Astrocyte of the hippocampus (primary cell): ENCODE measurements around the gene DDX43.
"Not testable (repeated sequence)": the region's sequence is repeated elsewhere in the genome, so short reads cannot be mapped to it uniquely, and the experiment has no call there.

Source experiments
- DNase-seq: peaks from one replicate; pipeline ENCODE4 v3.0.0; 2011; ENCODE audit warnings: low read depth, low spot score

The DDX43 gene

GRCh38 chr6:73394577-73395354 is at the start of gene DDX43:
Gene DDX43, plus strand, starts transcription at chr6:73394828. Its CDS starts 78 bp downstream, at chr6:73394906.
- DNase-seq = no peak

- DNase-seq = no peak
Observed at GRCh38 chr6:73348550-73349204, 46.0 kb upstream of the DDX43 start.

DNA sequence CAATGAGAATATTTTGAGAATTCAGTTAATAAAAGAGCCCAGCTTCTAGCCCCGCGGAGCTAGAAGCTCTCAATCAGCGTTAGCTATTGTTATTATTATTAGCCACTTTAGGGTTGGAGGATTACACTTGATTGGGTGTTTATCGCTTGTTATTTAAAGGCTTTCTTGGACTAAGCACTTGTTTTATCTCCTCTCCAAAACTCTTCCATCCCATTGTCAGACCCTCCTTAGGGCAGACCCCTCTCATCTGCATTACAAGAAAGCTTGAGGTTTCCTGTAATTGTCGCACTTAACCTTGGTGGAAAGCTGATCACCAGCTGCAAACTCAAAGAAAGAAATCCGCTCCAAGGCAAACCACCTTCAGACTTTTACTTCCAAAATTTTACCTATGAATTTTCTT is 45.3 kb upstream of the DDX43 start:
- no peak for DNase-seq

DNA sequence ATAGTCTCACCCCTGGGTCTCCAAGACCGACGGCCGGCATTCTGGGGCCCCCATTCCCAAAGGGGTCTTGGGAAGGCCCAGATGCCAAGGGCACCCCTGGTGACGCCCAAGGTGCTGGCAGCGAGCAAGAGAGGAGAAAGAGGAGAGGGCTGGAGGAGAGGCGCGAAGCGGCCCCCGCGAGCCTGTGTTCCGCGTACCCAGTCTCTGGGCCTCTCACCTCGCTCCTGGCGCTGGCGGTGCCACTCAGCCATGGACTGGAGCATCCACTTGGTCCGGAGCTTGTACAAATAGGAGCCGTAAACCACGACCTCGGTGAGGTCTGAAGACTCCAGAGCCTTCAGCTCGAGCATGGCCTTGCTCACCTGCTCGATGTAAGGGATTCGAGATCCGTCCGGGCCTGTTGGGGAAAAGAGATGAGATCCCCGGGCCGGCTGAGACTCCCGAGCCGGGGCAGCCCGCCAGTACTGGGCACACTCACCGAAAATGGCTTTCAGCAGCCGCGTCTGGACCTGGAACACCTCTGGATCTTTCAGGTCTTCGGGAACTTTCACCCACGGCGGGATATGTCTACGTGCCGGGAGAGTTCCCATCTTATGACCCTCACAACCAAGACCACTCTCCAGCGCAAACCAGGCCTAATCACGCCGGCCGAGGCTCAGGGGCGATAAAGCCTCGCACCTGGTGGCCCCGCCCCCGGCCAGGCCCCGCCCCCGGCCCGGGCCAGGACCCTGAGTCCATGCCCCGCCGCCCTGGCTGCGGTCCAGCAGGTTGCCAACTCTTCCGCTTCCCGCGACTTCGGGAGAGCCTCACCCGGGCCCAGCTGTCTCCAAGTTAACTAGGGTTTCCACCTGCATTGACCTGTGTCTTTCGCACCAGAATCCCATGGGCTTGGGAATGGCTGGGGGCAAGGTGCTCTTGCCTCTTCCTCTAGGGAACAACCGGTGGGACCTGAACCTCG is 40.7 kb upstream of the DDX43 start, which contains the start of gene DPPA5:
DPPA5 (minus strand) TSS at position 641 of the 958 bp plus-strand sequence; CDS start at position 590, 51 bp downstream.
- DNase-seq = no peak

DNA sequence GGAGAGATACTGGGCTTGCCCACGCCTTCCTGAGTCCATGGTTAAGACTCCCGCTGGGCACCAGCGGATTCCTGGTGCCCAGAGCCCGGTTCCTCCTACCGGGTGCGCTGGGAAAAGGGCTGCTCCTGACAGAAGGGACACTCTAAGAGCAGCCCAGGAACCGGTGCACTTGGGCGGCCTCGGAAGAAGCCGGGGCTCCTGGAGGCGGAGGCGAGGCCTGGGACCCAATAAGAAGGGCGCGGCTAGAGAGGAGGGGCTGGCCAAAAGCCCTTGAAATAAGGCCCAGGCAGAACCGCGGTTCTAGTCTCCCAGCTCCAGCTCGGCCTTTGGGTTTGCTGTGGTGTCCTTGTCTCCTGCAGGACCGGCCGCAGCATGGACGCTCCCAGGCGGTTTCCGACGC is 32.3 kb upstream of the DDX43 start, which contains the start of gene KHDC3L:
KHDC3L (plus strand) TSS at position 301 of the 400 bp plus-strand sequence; CDS start at position 373, 72 bp downstream.
- DNase-seq = no peak

- no peak for DNase-seq
Observed at GRCh38 chr6:73362869-73363536, 31.6 kb upstream of the DDX43 start.

DNA sequence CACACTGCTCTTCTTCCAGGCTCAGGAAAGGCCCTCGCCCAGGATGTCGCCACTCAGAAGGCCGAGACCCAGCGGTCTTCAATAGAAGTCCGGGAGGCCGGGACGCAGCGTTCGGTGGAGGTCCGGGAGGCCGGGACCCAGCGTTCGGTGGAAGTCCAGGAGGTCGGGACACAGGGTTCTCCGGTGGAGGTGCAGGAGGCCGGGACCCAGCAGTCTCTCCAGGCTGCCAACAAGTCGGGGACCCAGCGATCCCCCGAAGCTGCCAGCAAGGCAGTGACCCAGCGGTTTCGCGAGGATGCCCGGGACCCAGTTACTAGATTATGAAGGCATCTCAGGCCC is 31.1 kb upstream of the DDX43 start:
- no peak for DNase-seq

DNA sequence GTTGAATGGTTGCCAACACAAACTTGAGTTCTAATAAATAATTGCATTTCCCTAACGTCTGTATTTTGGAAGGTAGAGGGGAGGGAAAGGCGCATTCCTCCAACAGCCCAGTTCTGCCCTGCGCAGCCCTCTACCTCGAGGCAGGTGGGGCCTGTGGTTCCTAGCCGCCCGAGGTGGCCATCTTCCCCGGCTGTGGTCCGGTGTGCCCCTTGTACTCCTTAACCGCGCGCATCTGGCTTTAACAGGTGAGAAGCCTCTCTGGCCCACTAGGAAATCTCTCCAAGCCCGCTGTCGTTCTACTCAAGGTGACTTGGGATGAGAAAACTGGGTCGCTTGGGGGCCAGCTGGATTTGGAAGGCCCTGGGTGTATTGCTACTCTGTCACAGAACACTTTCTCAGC is 30.5 kb upstream of the DDX43 start:
- no peak for DNase-seq

GRCh38 chr6:73364549-73364948 is 30.1 kb upstream of the DDX43 start:
- DNase-seq = no peak

GRCh38 chr6:73367761-73368355 is 26.8 kb upstream of the DDX43 start:
- DNase-seq = no peak

DNA sequence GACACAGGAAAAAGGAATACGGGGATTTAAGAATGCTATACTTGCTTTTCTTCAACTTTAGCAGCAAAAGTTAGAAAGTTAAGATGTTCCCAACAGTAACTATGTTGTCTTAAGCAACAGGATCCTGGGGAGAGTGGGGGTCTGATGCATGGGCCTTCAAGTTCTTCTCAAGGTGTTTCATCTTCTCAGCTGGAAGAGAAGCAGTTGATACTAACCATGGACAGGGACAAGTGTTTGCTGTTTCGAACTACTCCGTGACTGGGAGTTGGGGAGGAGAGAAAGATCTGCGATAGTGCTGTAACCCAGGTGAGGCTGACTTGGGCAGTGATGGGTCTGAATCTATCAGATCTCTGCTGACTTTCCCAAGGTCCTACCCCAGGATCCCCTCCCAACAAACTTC is 26.0 kb upstream of the DDX43 start:
- no peak for DNase-seq

GRCh38 chr6:73369157-73369556 is 25.5 kb upstream of the DDX43 start:
- no peak for DNase-seq

DNA sequence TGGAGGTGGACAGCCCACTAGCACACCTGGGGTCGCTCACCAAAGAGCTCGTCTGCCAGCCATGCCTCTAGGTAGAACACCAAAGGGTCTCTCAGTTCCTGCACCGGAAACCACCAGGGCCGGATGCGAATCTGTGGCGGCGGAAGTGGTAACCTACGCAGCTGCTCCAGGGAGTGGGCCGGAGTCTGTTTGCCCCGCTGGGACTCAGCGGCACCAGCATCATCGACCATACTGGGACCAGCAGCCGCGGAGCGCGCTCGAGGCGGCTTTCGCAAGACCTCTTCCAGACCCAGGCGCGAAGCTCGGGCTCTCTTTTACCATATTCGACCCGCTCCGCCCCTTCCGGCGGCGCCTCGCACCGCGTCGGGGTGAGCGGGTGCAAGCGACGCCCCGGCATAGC is 25.1 kb upstream of the DDX43 start, which contains the start of gene OOEP:
OOEP (minus strand) TSS at position 335 of the 400 bp plus-strand sequence; CDS start at position 230, 105 bp downstream.
- no peak for DNase-seq

GRCh38 chr6:73371984-73372383 is 22.6 kb upstream of the DDX43 start:
- DNase-seq = no peak

- no peak for DNase-seq
Observed at GRCh38 chr6:73372516-73372915, 22.1 kb upstream of the DDX43 start.

DNA sequence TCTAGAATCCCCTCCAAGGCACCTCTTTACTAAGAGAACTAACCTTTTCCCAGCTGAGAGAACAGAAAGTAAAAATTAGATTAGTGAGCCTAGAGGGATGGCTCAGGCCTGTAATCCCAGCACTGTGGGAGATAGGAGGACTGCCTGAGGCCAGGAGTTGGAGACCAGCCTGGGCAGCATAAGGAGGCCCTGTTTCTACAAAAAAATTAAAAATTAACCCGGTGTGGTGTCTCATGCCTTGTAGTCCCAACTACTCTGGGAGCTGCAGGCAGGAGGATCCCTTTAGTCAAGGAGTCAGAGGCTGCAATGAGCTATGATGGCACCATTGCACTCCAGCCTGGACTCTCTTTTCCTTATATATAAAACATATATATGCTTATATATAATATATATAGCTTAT is 19.4 kb upstream of the DDX43 start:
- DNase-seq = no peak

DNA sequence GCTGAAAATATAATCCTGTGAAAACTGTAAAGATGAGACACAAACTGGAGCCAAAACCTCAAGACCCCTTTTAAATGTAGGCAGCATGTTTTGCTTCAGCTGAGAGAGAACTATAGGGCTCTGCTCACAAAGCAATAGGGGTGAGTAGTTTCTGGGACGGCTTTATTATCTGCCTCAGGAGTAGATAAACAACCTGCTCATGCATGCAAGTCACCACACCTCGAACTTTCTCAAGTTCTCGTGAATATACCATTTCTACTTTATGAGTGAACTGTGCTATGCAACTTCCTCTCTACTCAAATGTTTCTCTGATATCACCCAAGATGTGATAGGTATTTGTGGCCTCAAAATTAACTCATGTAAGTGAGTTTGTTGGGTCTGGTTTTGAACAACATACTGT is 17.4 kb upstream of the DDX43 start:
- DNase-seq = no peak

DNA sequence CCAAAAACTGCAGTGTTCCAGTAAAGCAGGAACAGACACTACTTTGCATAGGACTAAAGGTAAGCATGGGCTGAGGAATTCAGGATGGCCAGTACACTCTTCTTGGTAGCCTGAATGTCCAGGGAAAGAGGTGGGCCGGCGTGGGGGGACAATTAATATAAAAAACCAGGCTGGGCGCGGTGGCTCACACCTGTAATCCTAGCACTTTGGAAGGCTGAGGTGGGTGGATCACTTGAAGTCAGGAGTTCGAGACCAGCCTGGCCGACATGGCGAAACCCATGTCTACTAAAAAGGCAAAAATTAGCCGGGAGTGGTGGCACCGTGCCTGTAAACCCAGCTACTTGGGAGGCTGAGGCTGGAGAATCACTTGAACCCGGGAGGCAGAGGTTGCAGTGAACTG is 13.1 kb upstream of the DDX43 start:
- not testable (repeated sequence) for DNase-seq

GRCh38 chr6:73382462-73383113 is 12.0 kb upstream of the DDX43 start:
- no peak for DNase-seq

GRCh38 chr6:73388433-73388799 is 6.2 kb upstream of the DDX43 start:
- no peak for DNase-seq
